SHP77 treated with DMSO at 0.1 percent for 48 hours (cell line): Measurements from ENCODE around the gene ALK.

Source experiments
- DNase-seq: peaks from one replicate; lab custom pipeline; 2025; lab: John Stamatoyannopoulos, UW

ALK gene

DNA sequence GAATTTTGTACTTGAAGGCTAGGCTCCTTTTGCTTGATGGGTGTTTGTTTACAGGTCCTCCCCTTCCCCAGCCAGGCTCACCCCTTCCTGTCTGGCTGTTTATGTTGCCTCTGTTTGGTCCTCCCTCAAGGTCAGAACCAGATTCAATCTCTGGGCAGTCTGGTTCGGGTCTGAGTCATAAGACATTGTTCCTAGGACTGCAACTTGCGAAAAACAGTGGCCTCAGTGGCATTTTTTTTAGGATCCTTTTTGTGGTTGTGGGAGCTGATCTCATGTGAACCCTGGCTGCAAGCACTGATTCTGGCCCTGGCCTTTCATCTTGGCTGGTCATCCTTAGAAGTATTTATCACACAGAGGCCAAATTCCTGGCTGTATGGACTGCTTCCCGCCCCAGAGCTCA, 435.8 kb downstream of the ALK start:
- DNase-seq = no peak

DNA sequence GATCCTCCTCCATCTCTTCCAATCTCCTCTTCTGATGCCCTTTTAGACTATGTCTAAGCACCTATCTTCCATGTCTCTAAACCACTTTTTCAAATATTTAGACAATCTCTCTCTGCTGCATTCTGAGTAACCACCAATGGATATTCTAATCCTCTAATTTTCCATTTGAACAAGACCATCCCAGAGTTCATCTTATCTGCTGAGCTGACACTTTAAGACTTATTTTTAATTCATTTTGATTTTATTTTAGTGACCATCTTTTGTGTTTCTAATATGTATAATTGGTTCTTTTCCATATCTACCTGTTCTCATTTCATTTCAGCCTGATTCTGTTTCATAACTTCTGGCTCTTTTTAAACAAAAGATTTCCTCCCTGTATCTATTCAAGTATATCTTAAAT, 436.3 kb downstream of the ALK start:
- DNase-seq = no peak

- DNase-seq = no peak
Observed at GRCh38 chr2:29482867-29483266, 438.5 kb downstream of the ALK start.

- DNase-seq = no peak
Observed at GRCh38 chr2:29482348-29482747, 439.0 kb downstream of the ALK start.

DNA sequence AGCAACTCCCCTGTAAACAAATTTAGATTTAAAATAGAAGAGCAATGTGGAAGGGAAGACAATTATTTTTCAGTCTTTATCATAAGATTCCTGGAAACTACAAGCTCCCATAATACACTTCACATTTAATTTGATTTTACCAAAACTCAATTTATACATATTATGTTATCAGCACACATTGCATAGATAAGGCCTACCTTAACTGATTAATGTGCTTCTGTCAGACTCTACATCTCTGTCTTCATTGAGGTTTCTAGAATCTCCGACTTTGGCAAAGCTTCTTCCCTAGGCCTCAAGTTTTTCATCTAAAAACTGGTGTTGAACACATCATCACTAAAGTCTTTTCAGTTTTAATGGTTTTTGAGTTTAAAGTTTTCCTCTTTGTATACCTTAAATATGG, 440.1 kb downstream of the ALK start:
- DNase-seq = no peak

- DNase-seq = no peak
Observed at GRCh38 chr2:29480426-29480825, 441.0 kb downstream of the ALK start.

GRCh38 chr2:29479401-29479800, 442.0 kb downstream of the ALK start:
- no peak for DNase-seq

DNA sequence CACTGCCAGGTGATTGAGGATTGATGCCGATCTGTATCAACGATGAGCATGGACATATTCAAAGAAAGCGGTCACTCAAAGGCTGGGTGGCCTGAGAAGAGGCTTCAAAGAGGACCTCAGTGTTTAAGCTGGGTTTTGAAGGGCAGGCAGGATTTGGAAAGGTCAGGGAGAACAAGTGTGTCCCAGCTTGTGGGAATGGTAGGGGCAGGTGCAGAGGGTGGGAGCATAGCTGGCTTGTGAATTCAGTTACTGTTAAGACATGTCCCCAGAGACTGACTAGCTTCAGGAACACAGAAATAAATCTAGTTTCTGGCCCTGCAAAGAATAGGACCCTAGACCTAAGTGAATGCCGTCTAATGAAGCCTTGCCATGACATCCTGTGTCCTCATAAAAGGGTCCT, 442.7 kb downstream of the ALK start:
- DNase-seq = no peak

DNA sequence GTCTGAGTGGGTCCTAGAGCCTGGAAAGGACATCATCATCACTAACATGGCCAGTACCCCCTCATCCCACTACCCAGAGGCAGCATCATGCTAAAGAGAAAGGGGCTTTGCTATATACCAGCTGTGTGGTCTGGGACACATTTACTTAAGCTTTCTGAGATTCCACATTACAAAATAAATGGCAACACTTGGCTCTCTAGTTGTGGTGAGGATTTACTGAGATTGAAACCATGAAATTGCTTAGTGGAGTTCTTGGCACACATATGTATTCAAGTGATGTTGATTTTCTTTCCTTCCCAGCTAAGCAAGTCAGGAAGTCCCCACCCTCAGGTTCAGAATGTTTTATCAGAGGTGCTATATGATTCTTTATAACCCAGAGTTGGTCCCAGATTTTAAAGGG, 444.2 kb downstream of the ALK start:
- DNase-seq = no peak

- DNase-seq = no peak
Observed at GRCh38 chr2:29475499-29475898, 445.9 kb downstream of the ALK start.

DNA sequence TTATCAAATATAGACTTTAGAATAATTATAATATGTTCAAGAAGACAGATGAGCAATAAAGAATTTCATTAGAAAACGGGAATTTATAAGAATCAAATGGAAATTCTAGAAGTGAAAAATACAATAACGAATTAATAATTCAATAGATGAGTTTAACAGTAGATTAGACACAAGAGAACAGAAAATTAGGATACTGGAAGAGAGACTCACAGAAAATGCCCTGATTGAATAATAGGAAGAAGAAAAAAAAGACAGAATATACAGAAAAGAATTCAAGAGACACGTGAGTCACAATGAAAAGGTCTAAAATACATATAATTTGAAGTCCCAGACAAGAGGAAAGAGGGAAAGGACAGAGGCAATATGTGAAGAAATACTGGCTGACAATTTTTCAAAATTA, 451.4 kb downstream of the ALK start:
- no peak for DNase-seq

DNA sequence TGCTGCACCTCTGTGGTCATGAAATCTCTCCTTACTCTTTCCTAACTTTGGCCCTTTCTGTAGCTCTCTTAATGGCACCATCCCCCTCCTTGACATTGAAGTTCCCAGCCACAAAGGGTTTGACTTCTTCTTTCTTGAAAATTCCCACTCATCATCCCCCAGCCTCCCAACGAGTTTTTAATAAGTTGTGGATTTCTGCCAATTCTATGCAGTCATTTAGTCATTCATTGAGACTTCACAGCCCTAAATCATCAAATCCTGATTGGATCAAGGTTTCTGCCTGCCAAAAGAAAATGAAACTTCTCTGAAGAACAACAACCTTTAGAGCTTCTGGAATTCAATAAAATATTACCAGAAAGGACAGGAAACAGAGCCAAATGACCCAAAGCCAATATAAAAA, 451.9 kb downstream of the ALK start:
- DNase-seq = no peak

DNA sequence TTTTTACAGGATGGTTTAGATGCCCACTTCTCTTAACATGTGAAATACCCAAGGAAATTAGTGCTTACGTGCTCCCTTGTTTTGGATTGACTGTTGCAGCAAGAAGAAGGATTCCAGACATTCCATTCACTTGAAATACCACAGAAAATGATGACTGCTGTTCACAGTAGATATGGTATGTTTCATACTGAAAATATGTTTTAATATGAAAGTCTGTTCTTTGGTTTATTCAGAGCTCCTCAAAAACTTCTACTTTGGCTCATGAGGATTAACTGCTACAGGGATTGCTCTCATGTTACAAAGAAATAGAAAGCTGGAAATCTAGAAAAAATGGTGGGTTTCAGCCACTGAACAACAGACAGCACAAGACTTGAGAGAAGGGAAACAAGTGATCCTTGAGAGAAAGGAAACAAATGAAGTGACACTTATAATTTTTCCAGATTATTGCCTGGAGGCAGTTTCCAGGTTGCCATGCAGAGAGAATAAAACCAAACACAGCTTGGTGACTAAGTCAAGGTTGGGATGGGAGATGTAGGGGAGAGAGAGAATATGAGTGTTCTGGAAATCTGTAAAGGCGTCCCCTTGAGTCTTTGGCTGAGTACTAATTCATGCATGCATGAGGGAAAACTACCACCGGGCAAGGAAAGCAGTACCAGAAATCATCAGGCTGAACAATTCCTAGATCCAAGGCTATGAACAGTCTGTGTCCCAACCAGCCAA, 458.0 kb downstream of the ALK start:
- DNase-seq = no peak

- DNase-seq = no peak
Observed at GRCh38 chr2:29462293-29462692, 459.1 kb downstream of the ALK start.

DNA sequence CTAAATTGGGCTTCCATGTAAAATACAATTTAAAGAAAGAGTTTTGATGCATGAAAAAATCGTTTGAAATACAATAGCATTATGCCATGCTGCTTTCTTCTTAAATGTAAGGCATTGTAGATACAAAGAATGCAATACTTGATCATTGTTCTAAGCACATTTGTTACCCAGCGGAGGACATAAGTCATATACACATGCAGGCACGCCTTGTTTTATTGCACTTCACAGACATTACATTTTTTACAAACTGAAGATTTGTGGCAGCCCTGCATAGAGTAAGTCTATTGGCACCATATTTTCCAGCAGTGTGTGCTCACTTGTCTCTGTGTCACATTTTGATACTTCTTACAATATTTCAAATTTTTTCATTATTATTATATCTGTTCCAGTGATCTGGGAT, 461.2 kb downstream of the ALK start:
- DNase-seq = no peak

DNA sequence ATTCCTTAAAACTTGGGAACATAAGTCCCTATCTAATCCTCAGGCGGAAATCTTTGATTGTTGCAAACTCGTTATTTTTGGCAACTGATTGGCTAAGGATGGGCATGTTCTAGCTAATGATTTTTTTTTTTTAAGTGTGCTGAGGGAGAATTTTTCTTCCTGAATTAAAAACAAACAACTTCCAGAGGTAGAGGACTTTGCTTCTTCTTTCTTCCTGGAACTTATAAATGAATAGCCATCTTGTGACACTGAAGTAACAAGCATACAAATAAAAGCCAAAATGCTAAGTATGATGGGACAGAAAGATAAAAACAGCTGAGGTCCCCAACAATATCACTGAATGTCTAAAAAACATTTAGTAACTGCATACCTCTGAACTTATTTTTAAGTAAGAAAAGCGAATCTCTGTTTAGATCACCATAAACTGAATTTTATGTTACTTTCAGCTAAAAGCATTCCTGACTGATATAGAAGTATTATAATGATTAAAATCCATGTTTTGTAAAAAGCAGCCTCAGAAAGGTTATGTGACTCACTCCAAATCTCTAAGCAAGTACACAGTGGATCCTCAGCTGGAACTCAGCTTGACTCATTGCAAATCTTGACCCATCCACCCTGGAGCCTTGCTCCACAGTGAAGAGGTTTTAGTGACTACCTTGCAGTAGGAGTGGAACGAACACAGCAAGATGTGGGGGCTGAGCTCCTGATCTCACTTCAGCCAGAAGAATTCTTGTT, 461.8 kb downstream of the ALK start:
- no peak for DNase-seq

DNA sequence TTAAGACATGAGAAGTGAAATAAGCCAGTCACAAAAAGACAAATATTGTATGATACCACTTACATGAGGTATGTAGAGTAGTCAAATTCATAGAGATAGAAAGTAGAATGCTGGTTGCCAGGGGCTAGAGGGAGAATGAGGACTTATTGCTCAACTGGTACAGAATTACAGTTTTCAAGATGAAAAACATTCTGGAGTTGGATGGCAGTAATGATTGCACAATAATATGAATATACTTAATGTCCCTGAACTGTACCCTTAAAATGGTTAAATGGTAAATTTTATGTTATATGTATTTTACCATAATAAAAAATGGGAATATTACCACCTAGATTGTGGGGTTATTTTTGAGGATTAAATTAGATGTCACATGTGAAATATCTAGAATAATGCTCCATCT, 465.0 kb downstream of the ALK start:
- DNase-seq = no peak

- DNase-seq = no peak
Observed at GRCh38 chr2:29455200-29455860, 466.1 kb downstream of the ALK start.

- no peak for DNase-seq
Observed at GRCh38 chr2:29452036-29452435, 469.4 kb downstream of the ALK start.

DNA sequence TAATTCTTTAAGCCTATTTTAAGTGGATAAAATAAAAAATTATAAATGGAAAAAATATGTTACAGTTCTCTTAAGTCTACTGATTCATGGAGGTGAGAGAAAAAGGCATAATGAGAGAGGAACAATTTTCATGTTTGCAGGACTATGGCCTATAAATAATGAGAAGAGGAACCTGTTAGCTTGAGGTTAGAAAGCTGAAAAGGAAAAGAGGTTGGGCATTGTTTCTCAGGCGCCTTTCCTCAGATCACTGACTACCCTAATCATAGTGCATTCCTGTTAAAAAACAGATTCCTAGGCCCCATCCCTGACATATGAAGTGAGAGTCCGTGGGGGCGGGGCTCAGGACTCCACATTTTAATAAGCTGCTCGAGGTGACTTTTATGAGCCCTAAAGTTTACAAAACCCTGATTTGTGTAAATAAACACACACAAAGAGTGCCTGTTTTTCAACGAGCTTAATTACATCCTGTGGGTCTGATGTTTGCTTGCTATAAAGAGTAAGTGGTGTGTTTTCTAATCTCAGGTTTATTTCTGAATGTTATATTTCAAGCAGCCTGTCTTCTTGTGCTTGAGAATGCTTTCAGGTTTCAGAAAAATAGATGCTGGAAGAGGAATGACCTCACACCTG, 470.7 kb downstream of the ALK start:
- DNase-seq = no peak

DNA sequence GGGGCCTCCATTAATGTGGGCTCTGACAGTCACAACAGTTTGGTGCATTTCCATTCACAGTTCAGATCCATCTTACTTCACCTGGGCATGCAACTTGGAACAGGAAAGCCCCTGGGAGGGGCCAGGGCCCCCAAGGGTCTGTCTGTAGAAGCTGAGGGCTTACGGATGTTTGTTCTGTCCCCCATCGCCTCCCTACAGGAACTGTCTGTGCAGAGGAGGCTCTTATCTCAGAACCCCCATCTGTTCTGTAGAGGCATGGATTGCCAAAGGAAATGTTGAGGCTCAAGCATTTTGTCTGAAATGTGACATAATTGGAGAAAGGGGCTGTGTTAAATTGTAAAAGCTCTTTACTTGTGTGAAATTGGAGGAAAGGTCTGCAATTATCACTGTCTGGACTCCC, 471.9 kb downstream of the ALK start:
- no peak for DNase-seq

- DNase-seq = peak; percentile 3
Observed at GRCh38 chr2:29448096-29448688, 473.2 kb downstream of the ALK start.
